DLD1 (cell line): ENCODE data around the gene STAM.
"Not testable (repeated sequence)": the region's sequence is repeated elsewhere in the genome, so short reads cannot be mapped to it uniquely, and the experiment has no call there.

Source experiments
- in situ Hi-C: cut with HindIII; loops from 2 replicates; pipeline ENCODE4 v1.10.0; 2017; ENCODE audit warnings: low sequenced_read_pairs

STAM gene

DNA sequence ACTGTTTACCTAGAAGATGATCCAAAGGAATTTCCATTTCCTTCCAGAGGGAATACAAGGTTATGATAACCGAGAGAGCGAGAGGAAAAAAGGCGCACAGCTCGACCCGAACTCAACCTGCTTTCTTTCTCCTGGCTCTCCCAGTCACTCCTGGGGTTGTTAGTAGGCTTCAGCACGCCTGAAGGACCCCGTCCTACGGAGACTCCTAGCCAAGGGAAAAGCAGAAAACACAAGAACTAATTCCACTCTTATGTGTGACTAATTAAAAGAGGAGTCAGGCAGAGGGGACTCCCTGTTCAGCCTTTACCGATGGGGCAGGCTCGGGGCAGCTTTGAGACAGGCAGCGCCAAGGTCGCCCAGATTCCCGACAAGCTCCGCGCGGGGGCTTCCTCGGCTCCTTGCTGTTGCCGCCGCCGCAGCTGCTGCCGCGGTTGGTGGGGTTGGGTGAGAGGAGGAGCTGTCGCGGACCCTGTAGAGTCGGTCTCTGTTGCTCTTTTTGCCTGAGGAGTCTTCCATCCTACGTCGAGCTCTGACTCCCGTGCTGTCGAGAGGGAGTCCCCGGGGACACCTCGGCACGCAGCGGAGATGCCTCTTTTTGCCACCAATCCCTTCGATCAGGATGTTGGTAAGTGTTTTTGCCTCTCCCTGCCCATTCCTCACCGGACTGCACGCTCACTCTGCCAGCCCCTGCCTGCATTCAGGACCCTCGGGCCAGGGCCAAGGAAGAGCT lies at the start of gene STAM:
Gene STAM, plus strand, starts transcription at position 397 of the 730 bp plus-strand sequence. Its CDS starts 189 bp downstream, at position 586.
- in situ Hi-C loops: no loop called here

DNA sequence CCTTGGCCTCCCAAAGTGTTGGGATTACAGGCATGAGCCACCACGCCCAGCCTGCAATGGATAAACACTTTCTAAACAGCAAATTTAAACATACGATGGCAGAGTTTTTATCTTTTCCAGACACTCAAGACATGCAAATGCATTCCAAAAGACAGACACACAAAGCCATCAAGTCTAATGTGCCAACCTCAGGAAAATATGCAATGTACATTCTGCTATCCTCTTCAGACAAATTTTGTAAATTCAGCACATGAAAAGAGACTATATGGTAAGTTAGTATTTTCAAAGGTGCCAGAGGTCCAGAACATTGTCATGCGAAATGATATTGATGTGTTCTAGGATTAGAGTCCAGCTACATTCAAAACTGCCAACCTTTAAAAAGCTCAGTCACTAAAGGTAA lies 46.6 kb upstream of the STAM start:
- in situ Hi-C loops: no loop called here

DNA sequence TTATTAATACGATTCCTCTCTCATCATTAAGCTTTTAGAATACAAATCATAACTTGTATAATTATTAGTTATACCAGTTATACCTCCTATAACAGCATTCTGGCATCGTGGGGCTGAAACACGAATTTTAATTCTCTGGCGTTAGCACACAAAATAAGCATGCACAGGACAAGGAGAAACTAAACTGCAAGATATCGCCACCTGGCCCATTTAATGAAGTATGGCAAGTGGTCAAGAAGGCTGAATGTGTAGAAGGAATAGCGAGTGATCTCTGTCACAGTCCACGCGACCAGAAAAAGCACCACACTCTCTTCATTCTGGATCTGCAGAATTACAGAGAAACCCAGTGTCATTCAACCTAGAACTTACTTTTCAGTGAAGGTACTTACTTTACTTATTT lies 44.9 kb upstream of the STAM start:
- in situ Hi-C loops: no loop called here

- in situ Hi-C loops: no loop called here
Measured at GRCh38 chr10:17605936-17606335, 38.0 kb upstream of the STAM start.

DNA sequence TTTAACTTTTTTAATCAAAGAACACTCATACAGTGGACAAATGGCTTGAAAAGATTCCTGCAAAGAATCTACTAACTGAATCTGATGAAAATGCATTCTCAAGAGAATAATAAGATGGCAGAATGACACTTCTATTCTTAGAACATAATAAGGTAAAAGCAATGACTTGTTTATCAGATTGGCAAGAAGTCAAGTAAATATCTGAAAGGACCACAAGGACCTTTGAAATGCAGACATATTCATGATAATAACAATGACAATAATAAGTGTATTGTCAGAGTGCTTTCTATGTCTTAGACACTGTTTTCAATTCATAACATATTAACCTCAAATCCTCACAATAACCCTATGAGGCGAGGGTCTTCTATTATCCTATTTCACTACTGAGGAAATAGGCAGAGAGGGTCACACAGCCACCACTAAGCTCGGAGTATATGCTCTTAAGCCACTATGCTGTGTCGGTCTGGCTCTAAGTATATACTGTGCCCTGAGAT lies 37.4 kb upstream of the STAM start:
- in situ Hi-C loops: no loop called here

- in situ Hi-C loops: no loop called here
Measured at GRCh38 chr10:17607060-17607459, 36.9 kb upstream of the STAM start.

DNA sequence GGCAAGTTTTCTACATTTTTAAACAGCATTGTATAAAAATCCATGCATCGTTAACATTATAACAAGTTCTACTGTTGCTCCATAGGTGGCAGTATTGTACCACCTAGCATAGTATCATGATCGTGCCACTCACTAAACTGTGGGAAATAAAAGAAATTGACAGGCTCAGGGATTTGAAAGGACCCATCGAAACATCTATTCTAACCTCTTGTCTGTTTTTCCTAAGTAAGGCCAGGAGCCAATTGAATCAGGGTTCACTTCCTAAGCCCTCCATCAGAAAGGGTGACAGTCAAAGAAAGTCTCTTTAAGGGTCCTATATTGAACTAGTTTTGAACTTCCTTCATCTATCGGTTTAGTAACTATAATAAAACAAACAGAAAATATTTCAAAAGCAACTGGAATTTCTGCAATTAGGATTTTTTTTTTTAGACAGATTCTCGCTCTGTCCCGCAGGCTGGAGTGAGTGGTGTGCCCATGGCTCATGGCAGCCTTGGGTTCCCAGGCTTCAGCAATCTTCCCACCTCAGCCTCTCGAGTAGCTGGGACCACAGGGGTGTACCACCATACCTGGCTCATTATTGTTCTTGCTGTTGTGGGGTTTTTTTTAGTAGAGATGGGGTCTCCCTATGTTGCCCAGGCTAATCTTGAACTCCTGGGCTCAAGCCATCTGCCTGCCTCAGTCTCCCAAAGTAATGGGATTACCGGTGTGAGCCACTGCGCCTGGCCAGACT lies 36.2 kb upstream of the STAM start:
- in situ Hi-C loops: no loop called here

GRCh38 chr10:17609523-17610079 lies 34.4 kb upstream of the STAM start:
- in situ Hi-C loops: no loop called here

DNA sequence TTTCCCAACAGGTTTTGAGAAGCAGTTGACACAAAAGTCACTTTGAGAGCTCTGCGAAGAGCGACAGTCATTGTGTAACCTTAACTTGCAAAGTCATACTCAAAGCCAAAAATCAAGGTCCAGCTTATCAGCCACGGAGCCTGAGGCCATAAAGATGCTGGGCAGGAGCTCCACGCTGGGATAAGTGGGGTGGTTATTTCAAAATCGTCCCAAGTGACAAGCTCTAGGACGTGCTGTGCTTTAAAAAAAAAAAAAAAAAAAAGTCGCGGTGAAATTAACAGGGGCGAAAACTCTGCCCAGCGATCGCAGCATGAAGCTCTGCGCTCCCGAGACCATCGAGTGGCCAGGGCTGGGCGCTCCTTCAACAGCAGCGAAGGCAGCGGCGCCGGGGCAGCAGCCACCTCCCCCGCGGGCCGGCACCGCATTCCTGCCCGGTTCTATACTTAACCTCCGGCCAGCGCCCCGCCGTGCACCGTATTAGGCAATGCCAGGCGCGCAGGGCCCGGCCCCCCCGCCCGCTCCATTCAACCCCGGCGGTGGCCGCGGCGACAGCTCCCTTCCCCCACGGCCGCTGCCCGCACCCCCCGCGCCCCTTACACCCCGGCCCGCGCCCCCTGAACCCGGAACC lies 27.4 kb upstream of the STAM start:
- in situ Hi-C loops: no loop called here

DNA sequence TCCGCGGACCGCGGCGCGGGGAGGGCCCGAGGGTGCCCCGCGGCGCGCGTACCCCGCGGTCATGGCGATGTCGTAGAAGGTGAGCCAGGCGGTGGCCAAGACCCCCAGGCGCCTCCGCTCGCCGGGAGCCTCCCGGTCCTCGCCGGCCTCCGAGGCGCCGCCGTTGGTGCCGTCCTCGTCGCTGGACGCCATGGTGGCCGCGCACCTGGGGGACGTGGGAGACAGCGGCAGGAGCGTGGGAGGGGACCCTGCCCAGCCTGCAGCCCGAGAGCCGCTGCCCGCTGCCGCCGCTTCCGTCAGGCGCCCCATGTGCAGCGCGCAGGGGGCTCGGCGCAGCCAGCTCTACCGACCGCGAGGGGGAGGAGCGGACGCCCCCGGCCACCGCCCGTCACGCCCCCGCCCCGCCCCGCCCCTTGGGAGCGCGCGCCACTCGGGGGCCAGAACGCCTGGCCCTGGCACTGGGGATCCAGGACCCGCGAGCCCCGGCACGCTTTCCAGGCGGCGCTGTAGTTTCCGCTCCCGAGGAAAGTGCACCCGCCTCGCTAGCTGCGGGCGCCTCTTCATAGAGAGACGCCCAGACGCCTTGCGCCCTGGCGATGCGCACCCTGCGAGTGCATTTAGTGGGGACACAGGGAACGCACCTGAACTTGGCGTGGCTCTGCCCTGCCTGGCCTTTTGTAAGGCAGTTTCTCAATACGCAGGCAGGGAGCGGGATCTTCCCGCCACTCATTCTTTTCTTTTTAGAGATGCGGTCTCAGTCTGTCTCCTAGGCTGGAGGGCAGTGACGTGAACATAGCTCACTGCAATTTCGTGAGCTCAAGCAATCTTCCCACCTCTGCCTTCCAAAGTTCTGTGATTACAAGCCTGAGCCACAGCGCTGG lies 26.7 kb upstream of the STAM start, which contains the start of gene HACD1:
Gene HACD1, minus strand, starts transcription at position 344 of the 881 bp plus-strand sequence. Its CDS starts 35 bp downstream, at position 309.
- in situ Hi-C loops: no loop called here

DNA sequence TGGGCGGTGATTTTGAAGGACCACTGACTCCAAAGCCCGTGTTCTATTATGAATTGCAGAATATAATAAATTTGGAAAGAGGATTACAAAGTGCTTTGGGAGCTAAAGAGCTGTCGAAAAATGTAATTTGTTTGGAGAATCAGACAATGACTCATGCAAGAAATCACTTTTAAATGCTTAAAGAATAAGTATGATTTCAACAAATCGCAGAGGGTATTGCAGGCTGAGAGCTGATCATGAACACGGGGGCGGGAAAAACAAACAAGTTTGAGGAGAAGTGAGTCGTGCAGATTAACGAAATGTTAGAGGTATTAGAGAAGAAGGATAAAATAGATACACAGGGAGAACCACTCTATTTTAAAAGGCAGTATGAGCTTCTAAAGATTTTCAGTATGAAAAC lies 21.9 kb upstream of the STAM start:
- in situ Hi-C loops: no loop called here

GRCh38 chr10:17624996-17625395 lies 19.0 kb upstream of the STAM start:
- in situ Hi-C loops: no loop called here

GRCh38 chr10:17626656-17627055 lies 17.3 kb upstream of the STAM start:
- in situ Hi-C loops: no loop called here

DNA sequence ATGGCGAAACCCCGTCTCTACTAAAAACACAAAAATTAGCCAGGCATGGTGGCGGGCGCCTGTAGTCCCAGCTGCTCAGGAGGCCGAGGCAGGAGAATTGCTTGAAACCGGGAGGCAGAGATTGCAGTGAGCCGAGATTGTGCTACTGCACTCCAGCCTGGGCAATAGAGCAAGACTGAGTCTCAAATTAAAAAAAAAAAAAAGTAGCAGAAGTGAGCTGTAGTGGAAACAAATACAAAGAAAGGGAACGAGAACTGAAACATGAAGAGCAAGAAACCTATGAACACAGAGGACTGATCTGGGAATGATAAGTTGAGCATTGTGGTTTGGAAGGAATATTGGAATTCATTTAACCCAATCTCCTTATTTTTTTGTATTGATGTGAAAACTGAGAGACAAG lies 11.4 kb upstream of the STAM start:
- in situ Hi-C loops: not testable (repeated sequence)

GRCh38 chr10:17633353-17633752 lies 10.6 kb upstream of the STAM start:
- in situ Hi-C loops: no loop called here

DNA sequence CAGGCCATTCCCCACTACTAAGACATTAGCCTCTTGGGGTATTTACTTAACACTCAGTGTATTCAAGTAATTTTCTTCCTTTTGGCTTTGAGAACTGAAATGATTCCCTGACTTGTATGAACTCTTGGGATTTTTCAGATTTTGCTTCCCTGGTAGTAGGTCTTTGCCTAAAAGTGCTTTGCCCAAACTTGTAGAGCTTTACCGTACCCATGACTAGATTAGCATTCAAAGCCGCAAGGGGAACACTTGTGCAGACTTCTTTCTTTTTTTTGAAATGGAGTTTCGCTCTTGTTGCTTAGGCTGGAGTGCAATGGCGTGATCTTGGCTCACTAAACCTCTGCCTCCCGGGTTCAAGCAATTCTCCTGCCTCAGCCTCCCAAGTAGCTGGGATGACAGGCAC lies 6.1 kb upstream of the STAM start:
- in situ Hi-C loops: no loop called here

GRCh38 chr10:17640331-17640816 lies 3.6 kb upstream of the STAM start:
- in situ Hi-C loops: no loop called here

DNA sequence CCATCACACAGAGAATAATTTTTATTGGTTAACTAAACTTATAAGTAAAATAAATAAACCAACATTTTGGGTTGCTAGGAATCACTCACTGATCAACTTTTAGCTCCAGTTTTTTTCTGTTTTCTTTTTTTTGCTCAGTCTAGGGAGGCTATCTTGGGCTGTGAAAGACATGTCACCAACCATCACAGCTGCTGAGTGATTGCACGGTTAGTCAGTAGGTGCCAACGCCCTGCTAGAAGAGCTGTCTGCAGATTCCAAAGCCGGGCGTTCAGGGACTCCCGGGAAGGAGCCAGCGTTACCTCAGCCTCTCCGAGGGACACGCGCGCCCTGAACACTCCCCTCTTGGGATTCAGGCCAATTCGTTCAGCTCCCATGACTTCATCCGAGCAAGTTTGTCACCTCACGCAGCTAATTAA lies 604 bp upstream of the STAM start:
- in situ Hi-C loops: no loop called here

- in situ Hi-C loops: no loop called here
Measured at GRCh38 chr10:17644485-17644943, 563 bp downstream of the STAM start.
